Right lobe of liver (tissue), 6 donors: Measurements from ENCODE around the gene NIF3L1. TPM values are rescaled to one million over a fixed set of nuclear protein-coding genes. Genes with fewer than 3 reads are reported as not detected.
A peak's percentile ranks its signal among the peaks of the same experiment; 100 is the strongest.

Experiments
- ATAC-seq, 4 donors: fragments of 200-7000 bp; cut with Tn5 transposase; one replicate each; pipeline ENCODE4 v1.9.1; 2020; ENCODE audit warnings: mild to moderate bottlenecking in 4 of 4, moderate library complexity in 4 of 4
- DNase-seq, 3 donors: peaks; one replicate each; pipeline ENCODE4 v3.0.0-alpha.2; 2020
- H3K27ac ChIP-seq, 3 donors: fragments of 200-600 bp; one replicate each; pipeline ENCODE4 v1.8.0; 2022
- H3K27me3 ChIP-seq, 2 donors: fragments of 200-600 bp; one replicate each; pipeline ENCODE4 v1.8.0; 2022
- H3K36me3 ChIP-seq, 4 donors: fragments of 200-600 bp; sonication (generic) in 1 of 4; one replicate each; pipeline versions ENCODE4 v1.5.1 to v1.8.0; 2017 to 2022; ENCODE audit warnings: control low read depth in 1 of 4
- H3K4me1 ChIP-seq, 4 donors: fragments of 200-600 bp; sonication (generic) in 1 of 4; one replicate each; pipeline versions ENCODE4 v1.5.1 to v1.8.0; 2017 to 2022; ENCODE audit warnings: control low read depth in 1 of 4
- H3K4me3 ChIP-seq, 3 donors: fragments of 200-600 bp; one replicate each; pipeline ENCODE4 v1.8.0; 2022
- H3K9me3 ChIP-seq, 4 donors: fragments of 200-600 bp; sonication (generic) in 1 of 4; one replicate each; pipeline versions ENCODE4 v1.5.1 to v1.8.0; 2017 to 2022; ENCODE audit warnings: control low read depth in 1 of 4
- CTCF ChIP-seq, 4 donors: fragments of 200-600 bp in 3 of 4; fragments of 450-650 bp in 1 of 4; IDR thresholded peaks; one replicate each; pipeline versions ENCODE4 v1.5.1 to v1.8.0; 2016 to 2022; ENCODE audit warnings: antibody characterized with exemption in 4 of 4, mild to moderate bottlenecking in 2 of 4
- POLR2A ChIP-seq: fragments of 450-650 bp; IDR thresholded peaks from one replicate; pipeline ENCODE4 v1.6.1; 2017; ENCODE audit warnings: antibody characterized with exemption, mild to moderate bottlenecking
- WGBS: methylation state at CpG from one replicate; pipeline ENCODE4 v1.1.6; 2018; ENCODE audit warnings: low coverage, low lambda C conversion rate; ENCODE audit not compliant: insufficient coverage; ENCODE audit errors: missing lambda C conversion rate; 5-methylcytosine and 5-hydroxymethylcytosine counted together
- intact Hi-C, 2 donors: fragments of 100-400 bp; cut with DNase I; formaldehyde crosslinking; loops; one replicate each; pipeline versions ENCODE4 v1.11.2 to v1.14.1; 2022
- total RNA-seq, 6 experiments: library from RNA; depleted of rRNA in 2 of 6; stranded (reverse); fragments of >200 nt in 2 of 6; fragmentation: NEBNext Ultra II Directional in 3 of 6; extraction: Animal tissue kit (Norgen Biotek cat#: 25700) in 3 of 6; gene quantifications; one replicate each; pipeline versions ENCODE4 v1.1.0 to v1.2.4, GENCODE V29; 2016 to 2023
- donor health status: DM: no; HTN: yes; CAD: no.
- donor health status: DM: no; HTN: no; CAD: no.
- donor health status: DM: no; HTN: no; CAD: no.
- donor health status: DM: no; HTN: yes; CAD: no.
- donor health status: DM: no; HTN: yes; CAD: no.

NIF3L1 gene
- total RNA-seq, 6 experiments from 2014 or later, result 9.5 to 23.7 (median 11.3) TPM

GRCh38 chr2:200861617-200862155 lies 27.5 kb upstream of the NIF3L1 start:
- peak overlapping the region; percentile 100 for H3K27ac ChIP-seq
- intact Hi-C loops, result no loop called here
- DNase-seq (no peak), ATAC-seq (no peak)
- H3K4me1 ChIP-seq, result peaks cover 0 to 43% (median 7%) of the 10 kb centered on the region in 4 donors
- H3K36me3 ChIP-seq, result peaks cover 15 to 35% (median 27%) of the 10 kb centered on the region in 4 donors
- no peaks in the 10 kb centered on the region for H3K27me3 ChIP-seq
- under 1% methylated on average over 4 of the region's 4 CpGs for WGBS
- peak overlapping the region; percentile 48 to 79 (median 67) for H3K4me3 ChIP-seq
- no peaks in the 10 kb centered on the region for H3K9me3 ChIP-seq
- no peak for TF ChIP-seq CTCF (IDR thresholded peaks at IDR 0.05)

- DNase-seq, result no peak
- intact Hi-C loops, result no loop called here
- no peaks in the 10 kb centered on the region for H3K27me3 ChIP-seq
- H3K27ac ChIP-seq, result peak overlapping the region; percentile 100
- TF ChIP-seq CTCF (IDR thresholded peaks at IDR 0.05), result no peak
- TF ChIP-seq POLR2A, result peak; percentile 53
- no peaks in the 10 kb centered on the region for H3K9me3 ChIP-seq
- ATAC-seq, result peak in 1 of 4 donors; percentile 6
- peaks cover 0 to 52% (median 7%) of the 10 kb centered on the region in 4 donors for H3K4me1 ChIP-seq
- under 1% methylated on average over 13 of the region's 13 CpGs for WGBS
- peak overlapping the region; percentile 48 to 79 (median 67) for H3K4me3 ChIP-seq
- H3K36me3 ChIP-seq, result peaks cover 15 to 26% (median 19%) of the 10 kb centered on the region in 4 donors
Observed at GRCh38 chr2:200862532-200863000, 26.6 kb upstream of the NIF3L1 start.

GRCh38 chr2:200863782-200864175 lies 25.4 kb upstream of the NIF3L1 start:
- no peak for TF ChIP-seq CTCF (IDR thresholded peaks at IDR 0.05)
- TF ChIP-seq POLR2A, result no peak
- Histone ChIP-seq H3K4me1 (peaks cover 0 to 48% (median 6%) of the 10 kb centered on the region in 4 donors), H3K36me3 (peaks cover 5 to 14% (median 10%) of the 10 kb centered on the region in 4 donors), H3K27ac (peak overlapping the region; percentile 100), H3K27me3 (no peaks in the 10 kb centered on the region), H3K4me3 (peak overlapping the region; percentile 48 to 79 (median 67)), H3K9me3 (no peaks in the 10 kb centered on the region)
- ATAC-seq (peak in 2 of 4 donors; percentile 1), DNase-seq (no peak)
- WGBS, result 0% methylated on average over 19 of the region's 19 CpGs
- intact Hi-C loops, result no loop called here

GRCh38 chr2:200864176-200865034 lies 24.8 kb upstream of the NIF3L1 start, which contains the start of gene CLK1:
Gene CLK1 (minus strand): TSS chr2:200864658. CDS start chr2:200861862, 2,796 bp downstream.
- Histone ChIP-seq H3K36me3 (peaks cover 2 to 8% (median 4%) of the 10 kb centered on the region in 4 donors), H3K4me3 (peak within 1 kb of the TSS; percentile 48 to 79 (median 67)), H3K4me1 (peaks cover 0 to 41% (median 3%) of the 10 kb centered on the region in 4 donors), H3K27ac (peak within 1 kb of the TSS; percentile 100), H3K9me3 (no peaks in the 10 kb centered on the region), H3K27me3 (no peaks in the 10 kb centered on the region)
- no peak for TF ChIP-seq CTCF (IDR thresholded peaks at IDR 0.05)
- peak; percentile 99 for TF ChIP-seq POLR2A
- WGBS, result under 1% methylated on average over 37 of the region's 89 CpGs
- DNase-seq (peak; percentile 97 to 98 (median 98)), ATAC-seq (peak; percentile 81 to 91 (median 85))
- intact Hi-C loops, result no loop called here
